GM10248 (cell line): ENCODE data around the gene RNF20.

Experiments used
- CTCF ChIA-PET: fragments of 300-600 bp; sonication (Branson Sonifier 250); formaldehyde crosslinking; extraction: SDS; loops from one replicate; lab custom pipeline; 2021; ENCODE audit warnings: antibody characterized with exemption; lab: Yijun Ruan, JAX
- POLR2A ChIA-PET: fragments of 350-650 bp; sonication (Branson Sonifier 250); formaldehyde crosslinking; extraction: SDS; loops from one replicate; lab custom pipeline; 2020; ENCODE audit warnings: antibody characterized with exemption; lab: Yijun Ruan, JAX
- DNase-seq: peaks from one replicate; pipeline ENCODE4 v3.0.0; 2012; ENCODE audit errors: extremely low spot score
- TF ChIP-seq, protein P1 (sequence below): IDR thresholded peaks from 2 replicates; pipeline ENCODE4 v1.5.1; 2012; ENCODE audit warnings: mild to moderate bottlenecking, low read depth; ENCODE audit errors: extremely low read depth, missing control alignments, control extremely low read depth

RNF20 gene

DNA sequence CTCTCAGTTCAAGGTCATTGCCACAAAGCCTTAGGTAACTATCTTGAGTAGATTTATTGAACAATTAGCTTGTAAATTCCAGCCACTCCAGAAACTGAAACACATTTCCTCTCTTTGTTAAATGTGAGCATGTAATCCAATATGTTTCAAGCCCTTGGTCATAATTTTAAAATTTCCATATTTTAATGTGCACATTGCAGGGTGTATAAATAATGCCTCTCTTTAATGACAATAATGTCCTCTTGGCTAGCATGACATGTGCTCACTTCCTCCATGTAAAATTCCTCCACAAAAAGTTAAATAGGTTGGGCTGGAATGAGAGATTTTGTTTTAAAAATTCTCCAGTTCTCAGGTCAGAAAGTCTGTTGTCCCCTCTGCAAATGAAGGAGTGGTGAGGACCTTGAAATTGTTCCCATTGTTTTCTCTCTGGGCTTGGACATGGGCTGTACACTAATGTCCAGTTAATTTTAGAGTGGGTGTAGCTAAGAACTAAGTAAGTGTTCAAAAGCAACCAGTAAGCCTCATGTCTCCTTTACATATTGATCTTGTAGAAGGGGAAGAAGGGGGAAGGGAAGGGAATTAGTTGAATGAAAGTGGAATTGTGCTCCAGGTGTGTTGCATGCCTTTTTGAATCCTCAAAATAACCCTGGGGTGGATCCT lies 58.3 kb downstream of the RNF20 start:
- CTCF ChIA-PET: interaction anchor here (1.4 to 3.7 kb wide), 2 partner anchors 10 to 12 kb away, joined by 4 to 11 read pairs; no protein-coding TSS in a partner anchor
- TF ChIP-seq, protein P1, sequence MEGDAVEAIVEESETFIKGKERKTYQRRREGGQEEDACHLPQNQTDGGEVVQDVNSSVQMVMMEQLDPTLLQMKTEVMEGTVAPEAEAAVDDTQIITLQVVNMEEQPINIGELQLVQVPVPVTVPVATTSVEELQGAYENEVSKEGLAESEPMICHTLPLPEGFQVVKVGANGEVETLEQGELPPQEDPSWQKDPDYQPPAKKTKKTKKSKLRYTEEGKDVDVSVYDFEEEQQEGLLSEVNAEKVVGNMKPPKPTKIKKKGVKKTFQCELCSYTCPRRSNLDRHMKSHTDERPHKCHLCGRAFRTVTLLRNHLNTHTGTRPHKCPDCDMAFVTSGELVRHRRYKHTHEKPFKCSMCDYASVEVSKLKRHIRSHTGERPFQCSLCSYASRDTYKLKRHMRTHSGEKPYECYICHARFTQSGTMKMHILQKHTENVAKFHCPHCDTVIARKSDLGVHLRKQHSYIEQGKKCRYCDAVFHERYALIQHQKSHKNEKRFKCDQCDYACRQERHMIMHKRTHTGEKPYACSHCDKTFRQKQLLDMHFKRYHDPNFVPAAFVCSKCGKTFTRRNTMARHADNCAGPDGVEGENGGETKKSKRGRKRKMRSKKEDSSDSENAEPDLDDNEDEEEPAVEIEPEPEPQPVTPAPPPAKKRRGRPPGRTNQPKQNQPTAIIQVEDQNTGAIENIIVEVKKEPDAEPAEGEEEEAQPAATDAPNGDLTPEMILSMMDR: no peak
- no peak for DNase-seq
- POLR2A ChIA-PET: no interaction called here

DNA sequence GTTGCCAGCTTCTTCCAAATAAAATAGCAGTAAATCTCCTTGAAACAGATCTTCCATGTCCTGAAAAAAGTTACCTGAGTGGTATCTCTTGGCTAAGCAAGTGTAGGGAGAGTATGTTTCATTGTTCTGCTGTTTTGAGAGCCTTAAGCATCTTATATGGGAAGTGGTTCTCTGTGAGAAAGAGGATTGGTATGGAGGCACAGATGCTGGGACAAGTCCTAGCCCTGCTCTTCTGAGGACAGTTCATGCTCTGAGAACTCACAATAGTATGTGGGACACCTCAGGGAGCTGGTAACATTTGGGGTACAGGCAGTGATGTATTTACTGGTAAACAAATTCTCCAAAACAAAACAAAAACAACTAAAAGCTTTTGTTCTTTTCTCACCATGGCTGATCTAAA lies 59.1 kb downstream of the RNF20 start:
- TF ChIP-seq, protein P1: no peak
- ChIA-PET CTCF (interaction anchor here (3.7 kb wide), 1 partner anchor 9 kb away, joined by 11 read pairs; no protein-coding TSS in a partner anchor), POLR2A (no interaction called here)
- DNase-seq: no peak

DNA sequence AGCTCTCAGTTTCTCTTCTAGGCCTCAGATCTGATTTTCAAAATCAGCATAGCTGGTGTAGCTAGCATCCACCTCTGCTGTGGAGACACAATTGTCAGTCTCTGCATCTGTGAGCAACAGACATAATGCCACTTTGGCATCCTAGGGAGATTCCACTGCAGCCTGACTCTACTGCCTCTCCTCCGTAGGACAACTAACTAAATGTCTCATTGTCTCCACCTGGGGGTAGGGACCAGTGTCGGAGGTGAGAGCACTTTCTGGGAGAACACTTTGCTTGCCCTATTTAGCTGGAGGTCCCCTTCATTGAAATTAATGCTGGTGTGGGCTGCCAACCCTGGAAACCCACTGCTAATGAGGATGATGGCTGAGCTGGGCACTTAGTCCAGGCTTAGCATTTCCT lies 59.7 kb downstream of the RNF20 start:
- ChIA-PET POLR2A (no interaction called here), CTCF (interaction anchor here (1.8 to 3.7 kb wide), 2 partner anchors 8 to 17 kb away, joined by 4 to 11 read pairs; no protein-coding TSS in a partner anchor)
- TF ChIP-seq, protein P1: no peak
- no peak for DNase-seq

DNA sequence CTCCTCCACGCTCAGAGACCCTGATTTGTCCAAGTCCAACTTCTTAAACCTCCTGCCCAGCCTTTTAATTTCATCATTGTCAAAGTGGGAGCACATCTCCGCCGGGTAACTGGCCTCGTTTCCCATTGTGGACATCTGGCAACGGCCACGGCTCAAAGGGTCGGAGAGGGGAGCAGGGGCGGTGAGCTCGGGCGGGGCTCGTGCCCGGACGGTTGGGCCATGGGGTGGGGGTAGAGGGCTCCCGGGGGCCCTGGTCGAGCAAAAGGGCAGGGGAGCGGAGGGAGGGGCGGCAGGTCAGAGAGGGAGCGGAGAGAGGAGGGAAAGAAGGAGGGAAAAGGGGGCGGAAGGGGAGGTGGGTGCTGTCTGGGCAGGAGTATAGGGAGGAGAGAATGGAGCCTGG lies 61.1 kb downstream of the RNF20 start, which contains the start of gene PPP3R2:
TSS of gene PPP3R2 (minus strand) at position 174 of the 400 bp plus-strand sequence. CDS start at position 126, 48 bp downstream.
- POLR2A ChIA-PET: no interaction called here
- TF ChIP-seq, protein P1: no peak
- no peak for DNase-seq
- CTCF ChIA-PET: interaction anchor here (1.8 kb wide), 1 partner anchor 18 kb away, joined by 4 read pairs; no protein-coding TSS in a partner anchor

DNA sequence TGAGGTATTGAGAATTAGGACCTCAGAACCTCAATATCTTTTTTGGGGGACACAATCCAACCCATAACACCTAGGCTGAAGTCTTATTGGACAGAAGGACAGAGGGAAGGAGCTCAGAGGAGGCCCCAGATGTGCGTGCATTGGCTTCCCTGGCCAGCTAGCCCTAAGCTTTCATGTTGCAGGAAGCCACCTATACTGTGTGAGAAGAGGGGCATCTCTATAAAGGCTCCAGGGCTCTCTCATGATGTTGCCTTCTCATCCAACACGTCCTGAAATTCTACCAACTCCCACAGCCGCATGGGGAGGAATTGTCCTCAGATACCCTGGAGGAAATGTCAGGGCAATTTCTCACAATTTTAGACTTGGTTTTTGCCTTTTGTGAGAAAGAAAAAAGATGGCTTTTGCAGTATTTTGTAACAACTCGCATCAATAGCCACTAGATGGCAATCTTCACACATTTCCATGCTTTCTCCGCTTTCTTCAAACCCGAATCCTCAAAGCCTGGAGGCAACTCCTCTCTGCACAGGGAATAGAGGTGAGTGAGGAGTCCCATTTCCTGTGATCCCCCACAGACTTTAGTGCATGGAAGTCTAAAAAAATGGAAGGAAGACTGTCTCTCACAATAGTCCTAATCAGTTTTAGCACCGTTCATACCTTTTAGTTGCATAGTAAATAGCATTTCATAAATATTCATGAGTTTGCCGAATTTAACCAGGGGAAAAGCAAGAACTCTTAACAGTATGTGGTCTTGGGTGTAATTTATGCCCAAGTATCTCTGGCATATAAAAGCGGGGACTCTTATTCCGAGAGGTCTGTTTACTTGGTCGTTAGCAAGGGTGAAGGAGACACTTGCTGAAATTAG lies 68.5 kb downstream of the RNF20 start:
- ChIA-PET CTCF (interaction anchor here (0.7 to 1.4 kb wide), 7 partner anchors 9 to 126 kb away, joined by 3 to 11 read pairs (median 3); no protein-coding TSS in a partner anchor), POLR2A (no interaction called here)
- TF ChIP-seq, protein P1: peak; percentile 57
- peak; percentile 22 for DNase-seq

DNA sequence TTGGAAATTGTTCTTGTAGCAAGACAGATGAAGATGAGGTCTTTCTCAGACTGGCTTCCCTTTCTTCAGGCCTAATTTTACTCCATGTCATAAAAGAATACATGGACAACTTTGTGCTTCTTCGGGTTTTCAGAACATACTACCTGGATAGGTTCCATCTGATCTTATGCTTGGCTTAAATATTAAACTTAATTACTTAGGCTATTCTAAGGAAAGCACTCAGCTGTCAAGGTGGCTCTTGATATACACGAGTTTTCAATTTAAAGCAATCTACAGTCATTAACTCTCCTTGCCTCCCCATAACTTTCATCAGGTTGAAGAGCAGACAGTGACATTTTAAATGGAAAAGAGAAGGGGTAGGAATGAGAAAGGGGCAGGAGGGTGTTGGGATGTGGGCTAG lies 70.6 kb downstream of the RNF20 start:
- DNase-seq: no peak
- ChIA-PET POLR2A (no interaction called here), CTCF (interaction anchor here (1.4 kb wide), 1 partner anchor 35 kb away, joined by 3 read pairs; no protein-coding TSS in a partner anchor)
- TF ChIP-seq, protein P1: no peak
